HG02642 (cell line): ENCODE data around the gene MAPK1IP1L.
A peak's percentile ranks its signal among the peaks of the same experiment; 100 is the strongest.
"Not testable (repeated sequence)": the region's sequence is repeated elsewhere in the genome, so short reads cannot be mapped to it uniquely, and the experiment has no call there.

ENCODE experiments used
- ATAC-seq: cut with Tn5 transposase; IDR thresholded peaks from one replicate; pipeline ENCODE4 v1.9.1; 2021; ENCODE audit warnings: mild to moderate bottlenecking; ENCODE audit not compliant: unreplicated experiment, poor library complexity

MAPK1IP1L gene

GRCh38 chr14:55051423-55052268 is at the start of gene MAPK1IP1L:
TSS of gene MAPK1IP1L (plus strand) at chr14:55051647. CDS start at chr14:55061684, 10,037 bp downstream.
- peak; percentile 93 for ATAC-seq

- ATAC-seq, result no peak
These were observed 46.4 kb upstream of the MAPK1IP1L start for GRCh38 chr14:55005071-55005470.

- no peak for ATAC-seq
These were observed 36.4 kb upstream of the MAPK1IP1L start for GRCh38 chr14:55015006-55015405.

GRCh38 chr14:55019968-55020554 is 31.4 kb upstream of the MAPK1IP1L start:
- no peak for ATAC-seq

- not testable (repeated sequence) for ATAC-seq
These were observed 27.1 kb upstream of the MAPK1IP1L start for GRCh38 chr14:55024365-55024764.

GRCh38 chr14:55025948-55026347 is 25.5 kb upstream of the MAPK1IP1L start:
- no peak for ATAC-seq

GRCh38 chr14:55026441-55026792 is 25.0 kb upstream of the MAPK1IP1L start:
- ATAC-seq, result no peak

GRCh38 chr14:55026793-55027561 is 24.5 kb upstream of the MAPK1IP1L start, which contains the start of the genes SOCS4 and WDHD1:
TSS of gene SOCS4 (plus strand) at chr14:55027236. CDS start at chr14:55043042, 15,806 bp downstream.
TSS of gene WDHD1 (minus strand) at chr14:55027099. CDS start at chr14:55026787, 312 bp downstream.
- peak; percentile 96 for ATAC-seq

- ATAC-seq, result no peak
These were observed 23.4 kb upstream of the MAPK1IP1L start for GRCh38 chr14:55028066-55028465.

- no peak for ATAC-seq
These were observed 23.0 kb upstream of the MAPK1IP1L start for GRCh38 chr14:55028476-55028875.

GRCh38 chr14:55031190-55031589 is 20.3 kb upstream of the MAPK1IP1L start:
- ATAC-seq, result no peak

- not testable (repeated sequence) for ATAC-seq
These were observed 13.5 kb upstream of the MAPK1IP1L start for GRCh38 chr14:55037995-55038394.

GRCh38 chr14:55038708-55039107 is 12.7 kb upstream of the MAPK1IP1L start:
- ATAC-seq, result no peak

GRCh38 chr14:55043528-55043927 is 7.9 kb upstream of the MAPK1IP1L start:
- ATAC-seq, result no peak

GRCh38 chr14:55045087-55045486 is 6.4 kb upstream of the MAPK1IP1L start:
- ATAC-seq, result no peak

GRCh38 chr14:55047301-55048053 is 4.0 kb upstream of the MAPK1IP1L start:
- ATAC-seq, result no peak

GRCh38 chr14:55048900-55049436 is 2.5 kb upstream of the MAPK1IP1L start:
- ATAC-seq, result no peak

GRCh38 chr14:55051165-55051422 is 353 bp upstream of the MAPK1IP1L start:
- ATAC-seq, result peak; percentile 25

GRCh38 chr14:55052269-55052930 is 953 bp downstream of the MAPK1IP1L start:
- peak; percentile 8 for ATAC-seq

GRCh38 chr14:55053018-55053417 is 1.6 kb downstream of the MAPK1IP1L start:
- ATAC-seq, result no peak
